SHP77 treated with DMSO at 0.1 percent for 48 hours (cell line): ENCODE data around the gene DEFB124.
"Not testable (repeated sequence)": the region's sequence is repeated elsewhere in the genome, so short reads cannot be mapped to it uniquely, and the experiment has no call there.

ENCODE experiments used
- DNase-seq: peaks from one replicate; lab custom pipeline; 2025; lab: John Stamatoyannopoulos, UW

DEFB124 gene

GRCh38 chr20:31488115-31488514 is 13.2 kb upstream of the DEFB124 start:
- DNase-seq, result no peak

DNA sequence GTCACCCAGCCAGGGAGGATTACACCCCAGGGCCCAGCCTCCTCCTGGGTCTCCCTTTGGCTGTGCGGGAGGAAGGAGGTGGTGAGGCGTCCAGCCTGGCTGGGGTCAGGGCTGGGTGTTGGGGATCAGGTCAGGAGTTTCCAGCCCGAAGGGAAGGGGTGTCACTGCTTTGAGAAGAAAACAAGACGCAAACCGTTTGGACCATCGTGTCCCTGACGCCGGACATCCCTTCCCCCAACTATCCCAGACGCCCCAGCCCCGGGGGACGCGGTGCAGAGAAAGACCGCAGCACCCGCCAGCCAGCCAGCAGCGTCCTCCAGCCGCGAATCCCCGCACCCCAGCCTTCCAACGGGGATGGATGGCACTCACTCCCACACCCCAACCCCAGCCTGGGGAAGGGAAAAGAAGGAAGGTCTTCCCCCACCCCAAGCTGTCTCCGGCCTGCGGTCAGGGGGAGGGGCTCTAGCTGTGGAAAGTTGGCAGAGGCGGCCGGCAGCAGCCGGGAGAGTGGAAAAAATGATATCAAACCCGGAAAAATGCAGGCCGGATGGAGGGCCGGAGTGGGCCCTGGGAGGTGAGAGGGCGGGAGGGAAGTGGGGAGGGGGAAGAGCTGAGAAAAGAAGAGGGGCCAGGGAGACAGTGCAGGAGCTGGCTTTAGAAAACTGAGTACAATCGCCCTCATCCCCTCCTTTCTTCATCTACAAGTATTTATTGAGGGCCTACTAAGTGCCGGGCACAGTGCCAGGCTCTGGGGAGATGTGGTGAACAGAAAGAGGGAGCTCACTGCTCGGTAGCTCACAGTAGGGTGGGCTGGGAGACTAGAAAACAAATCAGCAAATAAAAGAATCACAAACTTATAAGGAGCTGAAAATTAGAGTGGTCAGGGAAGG is 10.8 kb upstream of the DEFB124 start:
- DNase-seq, result no peak

- no peak for DNase-seq
These were observed 9.1 kb upstream of the DEFB124 start for GRCh38 chr20:31484001-31484400.

DNA sequence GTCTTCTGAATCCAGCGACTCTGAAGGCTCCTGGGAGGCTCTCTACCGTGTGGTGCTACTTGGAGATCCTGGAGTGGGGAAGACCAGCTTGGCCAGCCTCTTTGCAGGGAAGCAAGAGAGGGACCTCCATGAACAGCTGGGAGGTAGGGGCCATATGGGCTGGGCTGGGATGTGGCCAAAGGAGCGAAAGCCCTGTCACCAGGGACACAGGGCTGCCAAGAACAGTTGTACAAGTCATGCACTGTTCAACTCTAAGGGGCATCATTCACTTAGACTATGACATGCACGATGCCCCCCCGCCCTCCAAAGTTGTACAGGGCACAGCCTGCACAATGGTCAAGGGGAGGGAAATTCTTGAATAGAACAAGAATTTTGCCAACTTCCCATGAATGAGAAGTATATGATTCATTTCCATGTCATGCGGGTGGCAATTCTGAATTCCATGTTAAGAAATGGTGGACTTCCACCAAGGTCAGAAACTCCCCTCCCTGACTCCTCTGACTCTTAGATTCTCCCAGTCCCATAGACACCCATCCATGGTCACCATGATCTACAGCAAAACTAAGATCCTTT is 1.8 kb upstream of the DEFB124 start:
- DNase-seq, result no peak

- DNase-seq, result no peak
These were observed 1.3 kb upstream of the DEFB124 start for GRCh38 chr20:31476294-31476585.

DNA sequence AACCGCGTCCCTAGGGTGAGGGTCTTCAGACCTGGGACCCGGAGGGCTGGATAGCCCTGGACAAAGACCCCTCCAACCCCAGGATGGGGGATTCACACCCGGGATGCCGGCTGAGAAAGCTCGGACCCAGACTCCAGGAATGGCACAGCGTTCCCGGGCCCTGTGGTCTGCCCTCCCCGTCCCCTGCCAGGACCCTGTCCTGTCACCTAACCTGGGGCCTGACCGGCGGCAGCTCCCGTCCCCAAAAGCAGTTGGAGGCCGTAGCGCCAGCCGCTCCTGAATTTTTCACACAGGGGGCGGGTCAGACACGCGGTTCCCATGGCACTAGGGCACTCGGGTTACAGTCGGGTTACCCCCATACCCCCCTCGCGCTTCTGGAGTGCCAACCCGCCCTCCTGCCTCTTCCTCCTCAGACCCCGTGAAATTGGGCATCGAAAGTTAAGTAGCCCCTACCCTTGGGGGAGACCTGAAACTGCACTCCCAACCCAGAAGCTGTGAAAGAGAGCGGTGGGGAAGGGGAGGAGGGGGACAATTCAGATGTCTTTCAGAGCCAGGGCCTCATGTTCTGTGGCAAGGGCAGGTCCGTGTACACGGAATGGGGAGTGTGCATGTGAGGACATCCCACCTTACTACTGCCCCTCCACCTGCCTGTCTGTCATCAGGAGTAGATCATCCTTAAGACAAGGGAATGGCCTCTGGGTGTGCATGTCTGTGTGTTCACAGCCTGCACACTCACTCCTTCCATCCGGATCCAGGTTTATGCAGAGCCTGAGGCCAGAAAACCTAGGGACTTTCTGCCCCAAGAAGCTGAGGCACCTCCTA is 756 bp upstream of the DEFB124 start:
- no peak for DNase-seq

- DNase-seq, result no peak
These were observed 860 bp downstream of the DEFB124 start for GRCh38 chr20:31474097-31474436.

DNA sequence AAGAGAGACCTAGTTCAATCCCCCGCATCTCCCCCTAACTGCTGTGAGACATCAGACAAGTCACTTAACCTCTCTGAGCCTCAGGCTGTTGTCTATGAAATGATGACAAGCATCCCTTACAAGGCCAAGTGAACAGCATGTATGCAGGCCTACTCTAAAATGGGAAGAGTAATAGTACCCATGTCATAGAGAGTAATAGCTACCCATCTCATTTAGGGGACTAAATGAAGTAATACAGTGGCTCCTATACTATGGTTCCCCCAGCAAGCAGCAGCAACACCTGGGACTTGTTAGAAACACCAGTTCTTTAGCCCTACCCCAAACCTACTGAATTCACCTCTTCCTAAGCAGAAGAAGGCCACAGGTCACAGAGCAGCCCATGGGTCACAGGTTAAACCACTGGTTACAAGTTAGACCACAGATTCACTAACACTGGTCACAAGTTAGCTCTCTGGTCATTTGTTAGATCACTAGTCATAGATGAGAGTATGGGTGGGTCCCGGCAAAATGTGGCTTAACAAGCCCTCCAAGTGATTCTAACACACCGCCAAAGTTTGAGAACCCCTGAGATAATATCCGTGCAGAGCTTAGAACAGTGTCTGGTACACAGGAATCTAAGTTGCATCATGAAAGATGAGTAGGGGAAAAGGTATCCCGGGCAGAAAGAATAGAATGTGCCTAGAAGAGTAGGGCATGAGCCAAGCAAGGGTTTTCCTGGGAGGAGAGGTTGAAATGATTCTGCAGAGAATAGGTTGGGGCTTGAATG is 1.4 kb downstream of the DEFB124 start:
- no peak for DNase-seq

GRCh38 chr20:31472395-31473330 is 2.3 kb downstream of the DEFB124 start:
- DNase-seq, result no peak

DNA sequence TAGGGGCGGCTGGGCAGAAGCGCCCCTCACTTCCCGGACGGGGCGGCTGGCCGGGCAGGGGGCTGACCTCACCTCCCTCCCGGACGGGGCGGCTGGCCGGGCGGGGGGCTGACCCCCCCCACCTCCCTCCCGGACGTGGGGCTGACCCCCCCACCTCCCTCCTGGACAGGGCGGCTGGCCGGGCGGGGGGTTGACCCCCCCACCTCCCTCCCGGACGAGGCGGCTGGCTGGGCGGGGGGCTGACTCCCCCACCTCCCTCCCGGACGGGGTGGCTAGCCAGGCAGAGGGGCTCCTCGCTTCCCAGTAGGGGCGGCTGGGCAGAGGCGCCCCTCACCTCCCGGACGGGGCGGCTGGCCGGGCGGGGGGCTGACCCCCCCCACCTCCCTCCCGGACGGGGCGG is 4.0 kb downstream of the DEFB124 start:
- DNase-seq, result not testable (repeated sequence)

- DNase-seq, result no peak
These were observed 20.6 kb downstream of the DEFB124 start for GRCh38 chr20:31454361-31454760.

- DNase-seq, result no peak
These were observed 22.4 kb downstream of the DEFB124 start for GRCh38 chr20:31452575-31452974.

DNA sequence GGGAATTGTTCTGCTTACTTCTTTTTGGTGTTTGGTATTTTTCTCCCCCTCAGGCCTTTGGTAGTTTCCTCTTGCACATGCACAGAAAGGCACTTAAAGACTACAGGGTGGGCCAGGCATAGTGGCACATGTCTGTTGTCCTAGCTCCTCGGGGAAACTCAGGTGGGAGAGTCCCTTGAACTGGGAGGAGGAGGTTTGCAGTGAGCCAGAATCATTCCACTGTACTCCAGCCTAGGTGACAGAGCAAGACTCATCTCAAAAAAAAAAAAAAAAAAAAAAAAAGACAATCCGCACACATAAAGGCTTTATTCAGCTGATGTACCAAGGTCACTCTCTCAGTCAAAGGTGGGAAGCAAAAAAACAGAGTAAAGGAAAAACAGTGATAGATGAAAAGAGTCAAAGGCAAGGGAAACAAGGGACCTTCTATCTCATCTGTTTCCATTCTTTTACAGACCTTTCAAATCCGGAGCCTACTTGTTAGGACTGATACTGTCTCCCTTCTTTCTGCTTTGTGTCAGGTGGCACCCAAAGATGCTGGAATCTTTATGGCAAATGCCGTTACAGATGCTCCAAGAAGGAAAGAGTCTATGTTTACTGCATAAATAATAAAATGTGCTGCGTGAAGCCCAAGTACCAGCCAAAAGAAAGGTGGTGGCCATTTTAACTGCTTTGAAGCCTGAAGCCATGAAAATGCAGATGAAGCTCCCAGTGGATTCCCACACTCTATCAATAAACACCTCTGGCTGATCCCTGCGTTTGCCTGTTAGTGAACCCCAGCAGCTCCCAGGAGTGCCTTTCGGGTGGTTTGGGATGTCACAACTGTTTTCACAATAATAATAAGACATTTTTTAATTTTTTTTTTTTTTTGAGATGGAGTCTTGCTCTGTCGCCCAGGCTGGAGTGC is 25.2 kb downstream of the DEFB124 start:
- DNase-seq, result no peak

DNA sequence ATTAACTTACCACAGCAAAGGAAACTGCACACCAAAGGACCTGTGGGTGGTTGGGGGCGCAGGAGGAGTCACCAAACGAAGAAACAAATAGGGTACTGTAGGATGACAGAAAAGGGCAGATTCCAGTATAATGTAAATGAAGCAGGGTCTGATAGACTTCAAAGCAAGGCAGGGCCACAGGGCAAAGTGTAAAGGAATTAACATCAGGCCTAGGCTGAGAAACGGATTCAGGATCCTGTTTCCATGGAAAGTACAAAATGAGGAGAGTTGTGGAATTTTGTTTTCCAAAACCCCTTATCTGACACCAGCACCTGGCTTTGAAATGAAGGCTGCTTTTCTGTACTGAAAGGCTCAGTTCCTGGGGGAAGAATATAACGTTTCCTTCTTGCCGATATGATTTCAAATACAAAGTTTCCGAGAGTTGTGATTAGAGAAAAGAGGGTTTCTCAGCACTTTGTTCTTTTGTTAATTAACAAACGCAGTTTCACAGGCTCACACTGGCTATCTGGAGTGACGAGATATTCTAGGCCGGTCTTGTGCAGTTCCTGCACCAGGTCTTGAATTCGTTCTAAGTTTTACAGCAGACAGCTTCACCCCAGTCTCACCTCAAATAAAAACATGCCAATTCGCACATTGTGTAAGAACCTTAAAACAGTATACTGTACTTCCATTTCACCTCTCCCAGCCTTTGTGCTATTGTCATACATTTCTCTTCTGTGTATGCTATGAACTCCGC is 28.7 kb downstream of the DEFB124 start:
- DNase-seq, result no peak

DNA sequence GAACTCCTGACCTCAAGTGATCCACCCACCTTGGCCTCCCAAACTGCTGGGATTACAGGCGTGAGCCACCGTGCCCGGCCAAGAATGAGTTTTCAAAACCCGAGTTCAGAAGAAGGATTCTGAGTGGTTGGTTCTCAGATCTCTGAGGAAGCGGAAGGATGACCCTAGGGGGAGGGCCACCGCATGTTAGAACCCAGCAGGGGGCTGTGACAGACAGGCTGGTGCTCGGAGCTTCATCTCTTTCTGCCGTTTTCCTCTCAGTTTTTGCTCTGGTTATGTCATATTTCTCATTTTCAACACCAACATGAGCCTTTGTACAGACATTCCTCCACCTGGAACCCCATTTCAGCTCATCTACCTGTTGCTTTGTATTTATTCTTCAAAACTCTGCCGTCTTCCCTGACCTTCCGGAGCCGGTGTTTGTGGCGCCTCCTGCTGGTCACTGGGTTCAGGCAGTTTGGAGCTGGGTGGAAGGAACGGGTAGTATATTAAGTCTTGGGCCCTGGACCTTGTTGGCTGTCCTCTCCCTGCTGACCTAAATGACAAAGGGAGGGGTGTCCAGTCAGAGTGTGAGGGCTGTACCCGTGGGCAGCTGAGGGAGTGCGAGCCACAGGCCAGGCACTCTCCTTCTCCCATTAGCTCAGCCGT is 34.8 kb downstream of the DEFB124 start, which contains the start of gene DEFB123:
TSS of gene DEFB123 (plus strand) at position 621 of the 648 bp plus-strand sequence. CDS start 67 bp downstream, outside the sequence.
- DNase-seq, result no peak

- no peak for DNase-seq
These were observed 44.3 kb downstream of the DEFB124 start for GRCh38 chr20:31430568-31431115.

- DNase-seq, result not testable (repeated sequence)
These were observed 47.4 kb downstream of the DEFB124 start for GRCh38 chr20:31427576-31427975.

DNA sequence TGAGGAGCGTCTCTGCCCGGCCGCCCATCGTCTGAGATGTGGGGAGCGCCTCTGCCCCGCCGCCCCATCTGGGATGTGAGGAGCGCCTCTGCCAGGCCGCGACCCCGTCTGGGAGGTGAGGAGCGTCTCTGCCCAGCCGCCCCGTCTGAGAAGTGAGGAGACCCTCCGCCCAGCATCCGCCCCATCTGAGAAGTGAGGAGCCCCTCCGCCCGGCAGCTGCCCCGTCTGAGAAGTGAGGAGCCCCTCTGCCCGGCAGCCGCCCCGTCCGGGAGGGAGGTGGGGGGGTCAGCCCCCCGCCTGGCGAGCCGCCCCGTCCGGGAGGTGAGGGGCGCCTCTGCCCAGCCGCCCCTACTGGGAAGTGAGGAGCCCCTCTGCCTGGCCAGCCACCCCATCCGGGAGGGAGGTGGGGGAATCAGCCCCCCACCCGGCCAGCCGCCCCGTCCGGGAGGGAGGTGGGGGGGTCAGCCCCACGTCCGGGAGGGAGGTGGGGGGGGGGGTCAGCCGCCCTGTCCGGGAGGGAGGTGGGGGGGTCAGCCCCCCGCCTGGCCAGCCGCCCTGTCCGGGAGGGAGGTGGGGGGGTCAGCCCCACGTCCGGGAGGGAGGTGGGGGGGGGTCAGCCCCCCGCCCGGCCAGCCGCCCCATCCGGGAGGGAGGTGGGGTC is 47.9 kb downstream of the DEFB124 start:
- DNase-seq, result not testable (repeated sequence)
